ENCODE results near the gene RSKR. TPM values are rescaled to one million over a fixed set of nuclear protein-coding genes. Genes with fewer than 3 reads are reported as not detected.

Gene RSKR
- total and polyA plus RNA-seq, 2 donors (not counting 1 experiment from before 2014, with no cell fraction given) = 20.3 to 31.9 TPM

DNA sequence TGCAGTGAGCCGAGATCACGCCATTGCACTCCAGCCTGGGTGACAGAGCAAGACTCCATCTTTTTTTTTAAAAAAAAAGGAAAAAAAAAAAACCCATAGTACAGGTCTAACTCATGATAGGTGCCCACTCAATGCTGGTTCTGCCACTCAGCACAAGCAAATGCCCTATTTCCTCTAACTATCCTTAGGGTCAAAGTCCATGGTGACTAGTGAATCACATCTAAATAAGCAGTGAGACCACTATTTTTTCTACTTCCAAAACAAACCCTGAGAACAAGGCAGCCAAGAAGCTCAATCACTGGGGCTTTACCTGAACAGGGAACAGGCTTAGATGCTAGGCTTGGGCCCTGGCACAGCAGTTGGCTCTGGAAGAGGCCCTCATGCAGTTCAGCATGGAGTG is 27.6 kb upstream of the RSKR start:
- H3K4me1 Mint-ChIP-seq = peaks cover 31% of the 10 kb centered on the region
- H3K9me3 ChIP-seq (ENCODE audit: control extremely low read depth in 1 of 3, control insufficient read depth in 2 of 3, insufficient read depth in 1 of 3, low read length in 2 of 3) = no peaks in the 10 kb centered on the region
- no peak overlapping the region for H3K4me3 Mint-ChIP-seq
- no peak overlapping the region for H2AFZ ChIP-seq (ENCODE audit: insufficient read depth, low read depth, low read length, poor library complexity, severe bottlenecking)
- no peak overlapping the region for H3K9ac ChIP-seq (ENCODE audit: low read length)
- no peaks in the 10 kb centered on the region for H3K27me3 Mint-ChIP-seq
- no peaks in the 10 kb centered on the region for H3K27me3 ChIP-seq (replicated peaks in 1 of 4; ENCODE audit: control extremely low read depth in 1 of 4, control insufficient read depth in 3 of 4, insufficient read depth in 4 of 4, low read length in 3 of 4)
- H4K20me1 ChIP-seq (ENCODE audit: control insufficient read depth, insufficient read depth, low read length, poor library complexity, severe bottlenecking) = peaks cover 26% of the 10 kb centered on the region
- H3K4me3 ChIP-seq (ENCODE audit: control extremely low read depth in 1 of 5, extremely low read depth in 1 of 5, insufficient read depth in 1 of 5, low read depth in 2 of 5, low read length in 4 of 5) = no peak overlapping the region
- ChIA-PET POLR2A (no interaction called here), CTCF (interaction anchor here (1.0 kb wide), 1 partner anchor 29 kb away, joined by 3 read pairs; no protein-coding TSS in a partner anchor)
- H3K4me2 ChIP-seq (replicated peaks; ENCODE audit: low read depth, low read length, poor library complexity, severe bottlenecking) = no peak overlapping the region
- H3K27ac Mint-ChIP-seq = no peak overlapping the region
- TF ChIP-seq, protein P1, sequence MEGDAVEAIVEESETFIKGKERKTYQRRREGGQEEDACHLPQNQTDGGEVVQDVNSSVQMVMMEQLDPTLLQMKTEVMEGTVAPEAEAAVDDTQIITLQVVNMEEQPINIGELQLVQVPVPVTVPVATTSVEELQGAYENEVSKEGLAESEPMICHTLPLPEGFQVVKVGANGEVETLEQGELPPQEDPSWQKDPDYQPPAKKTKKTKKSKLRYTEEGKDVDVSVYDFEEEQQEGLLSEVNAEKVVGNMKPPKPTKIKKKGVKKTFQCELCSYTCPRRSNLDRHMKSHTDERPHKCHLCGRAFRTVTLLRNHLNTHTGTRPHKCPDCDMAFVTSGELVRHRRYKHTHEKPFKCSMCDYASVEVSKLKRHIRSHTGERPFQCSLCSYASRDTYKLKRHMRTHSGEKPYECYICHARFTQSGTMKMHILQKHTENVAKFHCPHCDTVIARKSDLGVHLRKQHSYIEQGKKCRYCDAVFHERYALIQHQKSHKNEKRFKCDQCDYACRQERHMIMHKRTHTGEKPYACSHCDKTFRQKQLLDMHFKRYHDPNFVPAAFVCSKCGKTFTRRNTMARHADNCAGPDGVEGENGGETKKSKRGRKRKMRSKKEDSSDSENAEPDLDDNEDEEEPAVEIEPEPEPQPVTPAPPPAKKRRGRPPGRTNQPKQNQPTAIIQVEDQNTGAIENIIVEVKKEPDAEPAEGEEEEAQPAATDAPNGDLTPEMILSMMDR (IDR thresholded peaks at IDR 0.05) = no peak
- no peak for TF ChIP-seq EZH2 (IDR thresholded peaks at IDR 0.05; ENCODE audit: borderline replicate concordance, insufficient read depth, low read depth, low read length, poor library complexity, severe bottlenecking)
- intact Hi-C loops (cut with micrococcal nuclease) = loop anchor here (10.0 kb wide), 2 partner anchors 473 to 923 kb away; partner anchors contain the start of genes ABHD15 and TP53I13
- peaks cover 25 to 27% of the 10 kb centered on the region in 2 donors for H3K4me1 ChIP-seq (ENCODE audit: control insufficient read depth in 2 of 2, insufficient read depth in 2 of 2, low read length in 2 of 2)
- peaks cover 57% of the 10 kb centered on the region for H3K79me2 ChIP-seq (ENCODE audit: control insufficient read depth, insufficient read depth, low read length)
- H3K9me3 Mint-ChIP-seq (ENCODE audit: insufficient read depth) = no peaks in the 10 kb centered on the region
- H3K27ac ChIP-seq (ENCODE audit: low read length in 2 of 2) = no peak overlapping the region
- DNase-seq (no peak), ATAC-seq (ENCODE audit: low read depth) (no peak)
- 100% methylated on average over 2 of the region's 2 CpGs for WGBS (ENCODE audit: insufficient coverage)
- H3K36me3 ChIP-seq (replicated peaks in 1 of 2; ENCODE audit: control extremely low read depth in 1 of 2, control insufficient read depth in 1 of 2, extremely low read depth in 1 of 2, insufficient read depth in 2 of 2, low read length in 1 of 2) = peaks cover 29 to 63% of the 10 kb centered on the region in 2 experiments

- H3K27me3 ChIP-seq (replicated peaks in 1 of 4; ENCODE audit: control extremely low read depth in 1 of 4, control insufficient read depth in 3 of 4, insufficient read depth in 4 of 4, low read length in 3 of 4) = no peaks in the 10 kb centered on the region
- ATAC-seq (ENCODE audit: low read depth) = no peak
- no peak overlapping the region for H3K4me3 Mint-ChIP-seq
- peaks cover 4% of the 10 kb centered on the region for H3K4me1 Mint-ChIP-seq
- H3K9me3 ChIP-seq (ENCODE audit: control extremely low read depth in 1 of 3, control insufficient read depth in 2 of 3, insufficient read depth in 1 of 3, low read length in 2 of 3) = no peaks in the 10 kb centered on the region
- H3K27ac Mint-ChIP-seq = no peak overlapping the region
- H3K27me3 Mint-ChIP-seq = no peaks in the 10 kb centered on the region
- peaks cover 32 to 98% of the 10 kb centered on the region in 2 experiments for H3K36me3 ChIP-seq (replicated peaks in 1 of 2; ENCODE audit: control extremely low read depth in 1 of 2, control insufficient read depth in 1 of 2, extremely low read depth in 1 of 2, insufficient read depth in 2 of 2, low read length in 1 of 2)
- DNase-seq = no peak
- no peaks in the 10 kb centered on the region for H3K4me1 ChIP-seq (ENCODE audit: control insufficient read depth in 2 of 2, insufficient read depth in 2 of 2, low read length in 2 of 2)
- intact Hi-C loops (cut with micrococcal nuclease) = no loop called here
- no peak overlapping the region for H2AFZ ChIP-seq (ENCODE audit: insufficient read depth, low read depth, low read length, poor library complexity, severe bottlenecking)
- TF ChIP-seq, protein P1 (IDR thresholded peaks at IDR 0.05) = no peak
- POLR2A ChIA-PET = no interaction called here
- no peak overlapping the region for H3K4me2 ChIP-seq (replicated peaks; ENCODE audit: low read depth, low read length, poor library complexity, severe bottlenecking)
- H3K27ac ChIP-seq (ENCODE audit: low read length in 2 of 2) = no peak overlapping the region
- H4K20me1 ChIP-seq (ENCODE audit: control insufficient read depth, insufficient read depth, low read length, poor library complexity, severe bottlenecking) = peaks cover 54% of the 10 kb centered on the region
- no peak overlapping the region for H3K9ac ChIP-seq (ENCODE audit: low read length)
- H3K79me2 ChIP-seq (ENCODE audit: control insufficient read depth, insufficient read depth, low read length) = peaks cover 67% of the 10 kb centered on the region
- H3K4me3 ChIP-seq (ENCODE audit: control extremely low read depth in 1 of 5, extremely low read depth in 1 of 5, insufficient read depth in 1 of 5, low read depth in 2 of 5, low read length in 4 of 5) = no peak overlapping the region
- CTCF ChIA-PET = interaction anchor here (1.5 kb wide), 1 partner anchor 23 kb away, joined by 3 read pairs; no protein-coding TSS in a partner anchor
- no peaks in the 10 kb centered on the region for H3K9me3 Mint-ChIP-seq (ENCODE audit: insufficient read depth)
- 100% methylated on average over 1 of the region's 1 CpG for WGBS (ENCODE audit: insufficient coverage)
Observed at GRCh38 chr17:28635506-28635905, 21.5 kb upstream of the RSKR start.

Data from B cell (primary cell).